T1000 (cell line): ENCODE measurements around the gene DCC.

ENCODE experiments used
- DNase-seq: peaks from one replicate; lab custom pipeline; 2025; ENCODE audit warnings: mixed read lengths; lab: John Stamatoyannopoulos, UW

Gene DCC

GRCh38 chr18:53093636-53094035 lies 753.6 kb downstream of the DCC start:
- no peak for DNase-seq

- no peak for DNase-seq
Observed at GRCh38 chr18:53101536-53102105, 761.6 kb downstream of the DCC start.

- DNase-seq = no peak
Observed at GRCh38 chr18:53114441-53114840, 774.4 kb downstream of the DCC start.

- DNase-seq = no peak
Observed at GRCh38 chr18:53115876-53116585, 776.0 kb downstream of the DCC start.

GRCh38 chr18:53117851-53118250 lies 777.9 kb downstream of the DCC start:
- DNase-seq = no peak

- no peak for DNase-seq
Observed at GRCh38 chr18:53126210-53126609, 786.2 kb downstream of the DCC start.

- no peak for DNase-seq
Observed at GRCh38 chr18:53131001-53131400, 791.0 kb downstream of the DCC start.

GRCh38 chr18:53134711-53135110 lies 794.7 kb downstream of the DCC start:
- DNase-seq = no peak

- DNase-seq = no peak
Observed at GRCh38 chr18:53135654-53136053, 795.7 kb downstream of the DCC start.

- no peak for DNase-seq
Observed at GRCh38 chr18:53139746-53140500, 799.9 kb downstream of the DCC start.

GRCh38 chr18:53142005-53142404 lies 802.0 kb downstream of the DCC start:
- DNase-seq = no peak

GRCh38 chr18:53147472-53147871 lies 807.5 kb downstream of the DCC start:
- DNase-seq = no peak

- no peak for DNase-seq
Observed at GRCh38 chr18:53148123-53148522, 808.1 kb downstream of the DCC start.

- no peak for DNase-seq
Observed at GRCh38 chr18:53152476-53152875, 812.5 kb downstream of the DCC start.

GRCh38 chr18:53153281-53153680 lies 813.3 kb downstream of the DCC start:
- DNase-seq = no peak

GRCh38 chr18:53153800-53154199 lies 813.8 kb downstream of the DCC start:
- no peak for DNase-seq

GRCh38 chr18:53165770-53166169 lies 825.8 kb downstream of the DCC start:
- no peak for DNase-seq

- no peak for DNase-seq
Observed at GRCh38 chr18:53169346-53169745, 829.3 kb downstream of the DCC start.

- no peak for DNase-seq
Observed at GRCh38 chr18:53191634-53192033, 851.6 kb downstream of the DCC start.

- no peak for DNase-seq
Observed at GRCh38 chr18:53193870-53194269, 853.9 kb downstream of the DCC start.

- DNase-seq = no peak
Observed at GRCh38 chr18:53219853-53220252, 879.9 kb downstream of the DCC start.

- no peak for DNase-seq
Observed at GRCh38 chr18:53224128-53224778, 884.3 kb downstream of the DCC start.
